HG03095 (cell line): ENCODE measurements around the gene PCAT7.
"Not testable (repeated sequence)": the region's sequence is repeated elsewhere in the genome, so short reads cannot be mapped to it uniquely, and the experiment has no call there.

Experiments
- ATAC-seq: cut with Tn5 transposase; IDR thresholded peaks from one replicate; pipeline ENCODE4 v1.9.1; 2021; ENCODE audit warnings: moderate library complexity; ENCODE audit not compliant: unreplicated experiment

Gene PCAT7

GRCh38 chr9:94554439-94555331, at the start of gene PCAT7:
TSS of gene PCAT7 (plus strand) at chr9:94555083.
- ATAC-seq = no peak

- ATAC-seq = not testable (repeated sequence)
Measured at GRCh38 chr9:94506370-94506769, 48.5 kb upstream of the PCAT7 start.

GRCh38 chr9:94507531-94508258, 47.2 kb upstream of the PCAT7 start:
- ATAC-seq = no peak

GRCh38 chr9:94511134-94511954, 43.5 kb upstream of the PCAT7 start:
- no peak for ATAC-seq

- ATAC-seq = no peak
Measured at GRCh38 chr9:94511955-94512265, 43.0 kb upstream of the PCAT7 start.

- no peak for ATAC-seq
Measured at GRCh38 chr9:94514722-94515121, 40.2 kb upstream of the PCAT7 start.

- ATAC-seq = no peak
Measured at GRCh38 chr9:94517254-94517653, 37.6 kb upstream of the PCAT7 start.

GRCh38 chr9:94525396-94526035, 29.4 kb upstream of the PCAT7 start:
- ATAC-seq = no peak

- ATAC-seq = no peak
Measured at GRCh38 chr9:94526271-94526670, 28.6 kb upstream of the PCAT7 start.

GRCh38 chr9:94526951-94527350, 27.9 kb upstream of the PCAT7 start:
- ATAC-seq = no peak

GRCh38 chr9:94528886-94529285, 26.0 kb upstream of the PCAT7 start:
- ATAC-seq = no peak

GRCh38 chr9:94533155-94533554, 21.7 kb upstream of the PCAT7 start:
- no peak for ATAC-seq

GRCh38 chr9:94533601-94534000, 21.3 kb upstream of the PCAT7 start:
- ATAC-seq = no peak

- ATAC-seq = no peak
Measured at GRCh38 chr9:94534901-94535300, 20.0 kb upstream of the PCAT7 start.

- no peak for ATAC-seq
Measured at GRCh38 chr9:94538908-94539307, 16.0 kb upstream of the PCAT7 start.

- not testable (repeated sequence) for ATAC-seq
Measured at GRCh38 chr9:94544335-94544734, 10.5 kb upstream of the PCAT7 start.

GRCh38 chr9:94545940-94546339, 8.9 kb upstream of the PCAT7 start:
- ATAC-seq = no peak

GRCh38 chr9:94553029-94553938, 1.6 kb upstream of the PCAT7 start:
- no peak for ATAC-seq

- no peak for ATAC-seq
Measured at GRCh38 chr9:94554078-94554438, 825 bp upstream of the PCAT7 start.

GRCh38 chr9:94557376-94557775, 2.5 kb downstream of the PCAT7 start:
- ATAC-seq = no peak
